Muscle of back (tissue), 11 donors: Measurements from ENCODE around the gene CHCT1. TPM values are rescaled to one million over a fixed set of nuclear protein-coding genes. Genes with fewer than 3 reads are reported as not detected.
A peak's percentile ranks its signal among the peaks of the same experiment; 100 is the strongest.

Experiments
- DNase-seq, 3 donors: peaks; one replicate each; pipeline versions ENCODE4 v3.0.0 to v3.0.0-alpha.2; 2013
- polyA plus RNA-seq, 10 donors: library from polyadenylated mRNA; unstranded; fragments of 120-200 nt; gene quantifications; one replicate each; pipeline ENCODE4 v1.2.1, GENCODE V29; 2013; ENCODE audit not compliant: insufficient read length in 10 of 10

CHCT1 gene
- polyA plus RNA-seq, 10 donors, result 0.54 TPM; not detected in 9

- DNase-seq, result no peak
These were observed 17.2 kb downstream of the CHCT1 start for GRCh38 chr17:60439501-60439900.

- DNase-seq, result peak; percentile 16 to 48 (median 30)
These were observed 20.2 kb downstream of the CHCT1 start for GRCh38 chr17:60442271-60443173.

- no peak for DNase-seq
These were observed 21.4 kb downstream of the CHCT1 start for GRCh38 chr17:60443713-60444112.

- no peak for DNase-seq
These were observed 22.9 kb downstream of the CHCT1 start for GRCh38 chr17:60445144-60445543.

GRCh38 chr17:60447375-60447774, 25.1 kb downstream of the CHCT1 start:
- no peak for DNase-seq

GRCh38 chr17:60451071-60451470, 28.8 kb downstream of the CHCT1 start:
- no peak for DNase-seq

GRCh38 chr17:60451965-60452364, 29.7 kb downstream of the CHCT1 start:
- no peak for DNase-seq

- DNase-seq, result no peak
These were observed 33.1 kb downstream of the CHCT1 start for GRCh38 chr17:60455378-60455777.

- DNase-seq, result no peak
These were observed 34.9 kb downstream of the CHCT1 start for GRCh38 chr17:60457148-60457547.

GRCh38 chr17:60461584-60461983, 39.3 kb downstream of the CHCT1 start:
- DNase-seq, result no peak

GRCh38 chr17:60463157-60463835, 41.0 kb downstream of the CHCT1 start:
- DNase-seq, result peak in 1 of 3 donors; percentile 23

- DNase-seq, result no peak
These were observed 42.1 kb downstream of the CHCT1 start for GRCh38 chr17:60464343-60464742.

- DNase-seq, result peak in 2 of 3 donors; percentile 2 to 13
These were observed 46.1 kb downstream of the CHCT1 start for GRCh38 chr17:60468371-60468770.

GRCh38 chr17:60471451-60471850, 49.2 kb downstream of the CHCT1 start:
- DNase-seq, result no peak

- DNase-seq, result no peak
These were observed 50.2 kb downstream of the CHCT1 start for GRCh38 chr17:60472449-60472848.

- DNase-seq, result peak in 1 of 3 donors; percentile 2
These were observed 51.5 kb downstream of the CHCT1 start for GRCh38 chr17:60473788-60474187.

Other genes starting within 250 kb of the CHCT1 start
- 10 to 100 TPM; 20.6 to 25.7 (median 23.6) TPM for gene USP32, start 30.4 kb upstream of the CHCT1 start, polyA plus RNA-seq
- 10 to 100 TPM; 27.0 to 40.3 (median 32.7) TPM for gene APPBP2, start 103.8 kb downstream of the CHCT1 start, polyA plus RNA-seq
- gene PPM1D, start 177.7 kb downstream of the CHCT1 start, polyA plus RNA-seq, result 10 to 100 TPM in 4 of 10 donors, 1 to 10 TPM in 6; 7.9 to 12.4 (median 9.7) TPM